Measurements from ENCODE around the gene SSC4D. TPM values are rescaled to one million over a fixed set of nuclear protein-coding genes. Genes with fewer than 3 reads are reported as not detected.
"Not testable (repeated sequence)": the region's sequence is repeated elsewhere in the genome, so short reads cannot be mapped to it uniquely, and the experiment has no call there.

Gene SSC4D
- under 1 TPM; 0.24 to 0.47 TPM for total RNA-seq

- DNase-seq (ENCODE audit: low spot score) (no peak), ATAC-seq (no peak)
- H3K9me3 Mint-ChIP-seq: no peaks in the 10 kb centered on the region
- no peak within 1 kb of the TSS for H3K27ac Mint-ChIP-seq
- H3K4me1 Mint-ChIP-seq (ENCODE audit: low read depth in 2 of 2): no peaks in the 10 kb centered on the region
- no peak within 1 kb of the TSS for H3K4me3 Mint-ChIP-seq
- H3K36me3 Mint-ChIP-seq: no peaks in the 10 kb centered on the region
- H3K27me3 Mint-ChIP-seq: peaks cover 3 to 5% of the 10 kb centered on the region in 2 donors
Measured at GRCh38 chr7:76409537-76409936, at the start of gene SSC4D. Gene SSC4D, minus strand, starts transcription at chr7:76409697. Its CDS starts 5,258 bp downstream, at chr7:76404439.

- ATAC-seq; H3K9me3 Mint-ChIP-seq; H3K4me1 Mint-ChIP-seq (ENCODE audit: low read depth in 2 of 2); H3K36me3 Mint-ChIP-seq; H3K4me3 Mint-ChIP-seq; H3K27me3 Mint-ChIP-seq; DNase-seq (ENCODE audit: low spot score); H3K27ac Mint-ChIP-seq: not testable (repeated sequence)
Measured at GRCh38 chr7:76458504-76458903, 49.0 kb upstream of the SSC4D start.

GRCh38 chr7:76457017-76457416, 47.5 kb upstream of the SSC4D start:
- not testable (repeated sequence) for H3K27ac Mint-ChIP-seq, ATAC-seq

GRCh38 chr7:76445577-76446008, 36.1 kb upstream of the SSC4D start:
- not testable (repeated sequence) for H3K27me3 Mint-ChIP-seq; H3K9me3 Mint-ChIP-seq; H3K27ac Mint-ChIP-seq; DNase-seq (ENCODE audit: low spot score); H3K4me1 Mint-ChIP-seq (ENCODE audit: low read depth in 2 of 2); H3K36me3 Mint-ChIP-seq
- peak overlapping the region; percentile 25 for H3K4me3 Mint-ChIP-seq
- peak; percentile 78 to 79 for ATAC-seq

More at GRCh38 chr7:76457017-76457416, 47.5 kb upstream of the SSC4D start:
- H3K4me1 Mint-ChIP-seq (ENCODE audit: low read depth in 2 of 2); H3K9me3 Mint-ChIP-seq; H3K4me3 Mint-ChIP-seq; DNase-seq (ENCODE audit: low spot score); H3K36me3 Mint-ChIP-seq; H3K27me3 Mint-ChIP-seq: not testable (repeated sequence)

- H3K4me3 Mint-ChIP-seq; H3K9me3 Mint-ChIP-seq; H3K4me1 Mint-ChIP-seq (ENCODE audit: low read depth in 2 of 2); DNase-seq (ENCODE audit: low spot score); H3K27ac Mint-ChIP-seq; H3K27me3 Mint-ChIP-seq; H3K36me3 Mint-ChIP-seq: not testable (repeated sequence)
- ATAC-seq: peak in 1 of 2 donors; percentile 34
Measured at GRCh38 chr7:76443846-76444245, 34.3 kb upstream of the SSC4D start.

GRCh38 chr7:76442664-76443446, 33.4 kb upstream of the SSC4D start:
- H3K27me3 Mint-ChIP-seq; DNase-seq (ENCODE audit: low spot score); H3K27ac Mint-ChIP-seq; H3K36me3 Mint-ChIP-seq; H3K9me3 Mint-ChIP-seq; H3K4me1 Mint-ChIP-seq (ENCODE audit: low read depth in 2 of 2); H3K4me3 Mint-ChIP-seq: not testable (repeated sequence)
- ATAC-seq: peak in 1 of 2 donors; percentile 13

- H3K4me1 Mint-ChIP-seq (ENCODE audit: low read depth in 2 of 2); DNase-seq (ENCODE audit: low spot score); H3K27ac Mint-ChIP-seq; H3K9me3 Mint-ChIP-seq; H3K4me3 Mint-ChIP-seq; H3K36me3 Mint-ChIP-seq; H3K27me3 Mint-ChIP-seq: not testable (repeated sequence)
- peak; percentile 61 to 68 for ATAC-seq
Measured at GRCh38 chr7:76441792-76442191, 32.3 kb upstream of the SSC4D start.

GRCh38 chr7:76440404-76440803, 30.9 kb upstream of the SSC4D start:
- H3K9me3 Mint-ChIP-seq; H3K36me3 Mint-ChIP-seq; DNase-seq (ENCODE audit: low spot score); H3K27ac Mint-ChIP-seq; H3K4me3 Mint-ChIP-seq; ATAC-seq; H3K4me1 Mint-ChIP-seq (ENCODE audit: low read depth in 2 of 2); H3K27me3 Mint-ChIP-seq: not testable (repeated sequence)

- H3K27me3 Mint-ChIP-seq; H3K36me3 Mint-ChIP-seq; H3K9me3 Mint-ChIP-seq; H3K4me1 Mint-ChIP-seq (ENCODE audit: low read depth in 2 of 2); H3K4me3 Mint-ChIP-seq; H3K27ac Mint-ChIP-seq; DNase-seq (ENCODE audit: low spot score): not testable (repeated sequence)
- ATAC-seq: peak in 1 of 2 donors; percentile 73
Measured at GRCh38 chr7:76439120-76439888, 29.8 kb upstream of the SSC4D start.

- not testable (repeated sequence) for H3K36me3 Mint-ChIP-seq; H3K27ac Mint-ChIP-seq; DNase-seq (ENCODE audit: low spot score); H3K27me3 Mint-ChIP-seq; H3K4me1 Mint-ChIP-seq (ENCODE audit: low read depth in 2 of 2); H3K9me3 Mint-ChIP-seq; H3K4me3 Mint-ChIP-seq
- peak; percentile 61 to 69 for ATAC-seq
Measured at GRCh38 chr7:76437873-76438272, 28.4 kb upstream of the SSC4D start.

- Mint-ChIP-seq H3K4me3 (no peak overlapping the region), H3K36me3 (no peaks in the 10 kb centered on the region), H3K27ac (peak overlapping the region in 1 of 2 donors; percentile 63), H3K4me1 (ENCODE audit: low read depth in 2 of 2) (peaks cover 0 to 3% of the 10 kb centered on the region in 2 donors), H3K9me3 (no peaks in the 10 kb centered on the region), H3K27me3 (no peaks in the 10 kb centered on the region)
- peak; percentile 29 for DNase-seq (ENCODE audit: low spot score)
- no peak for ATAC-seq
Measured at GRCh38 chr7:76430836-76431235, 21.3 kb upstream of the SSC4D start.

GRCh38 chr7:76430211-76430610, 20.7 kb upstream of the SSC4D start:
- Mint-ChIP-seq H3K9me3 (no peaks in the 10 kb centered on the region), H3K27me3 (no peaks in the 10 kb centered on the region), H3K4me3 (no peak overlapping the region), H3K4me1 (ENCODE audit: low read depth in 2 of 2) (peaks cover 0 to 3% of the 10 kb centered on the region in 2 donors), H3K36me3 (no peaks in the 10 kb centered on the region), H3K27ac (peak overlapping the region in 1 of 2 donors; percentile 63)
- no peak for ATAC-seq
- peak; percentile 22 for DNase-seq (ENCODE audit: low spot score)

GRCh38 chr7:76428868-76429805, 19.6 kb upstream of the SSC4D start:
- H3K4me3 Mint-ChIP-seq: no peak overlapping the region
- H3K27ac Mint-ChIP-seq: no peak overlapping the region
- H3K4me1 Mint-ChIP-seq (ENCODE audit: low read depth in 2 of 2): peaks cover 0 to 10% of the 10 kb centered on the region in 2 donors
- DNase-seq (ENCODE audit: low spot score) (peak; percentile 28), ATAC-seq (no peak)
- no peaks in the 10 kb centered on the region for H3K36me3 Mint-ChIP-seq
- no peaks in the 10 kb centered on the region for H3K9me3 Mint-ChIP-seq
- H3K27me3 Mint-ChIP-seq: no peaks in the 10 kb centered on the region

All from natural killer cell treated with Interleukin-12 subunit alpha and Interleukin-12 subunit beta and Interleukin-15 and Interleukin-18, amount 100 ng/mL, for 72 hours (primary cell).